Activated CD4-positive, alpha-beta memory T cell treated with anti-CD3 and anti-CD28 coated beads for 36 hours (primary cell): ENCODE results near the gene SLC38A11. TPM values are rescaled to one million over a fixed set of nuclear protein-coding genes. Genes with fewer than 3 reads are reported as not detected.

Source experiments
- CTCF ChIA-PET: fragments of 350-600 bp; sonication (Branson Sonifier 250); formaldehyde crosslinking; loops from one replicate; lab custom pipeline; 2021; ENCODE audit warnings: antibody characterized with exemption, inconsistent platforms; lab: Charles Lee
- POLR2A ChIA-PET: fragments of 350-600 bp; sonication (Branson Sonifier 250); formaldehyde crosslinking; loops from one replicate; lab custom pipeline; 2021; ENCODE audit warnings: antibody characterized with exemption; lab: Charles Lee
- DNase-seq: peaks from one replicate; pipeline ENCODE4 v3.0.0-alpha.2; 2020
- H3K27ac Mint-ChIP-seq: one replicate; pipeline ENCODE4 v1.8.0; 2021; ENCODE audit warnings: mixed read lengths
- H3K27me3 Mint-ChIP-seq: one replicate; pipeline ENCODE4 v1.8.0; 2021; ENCODE audit warnings: mixed read lengths
- H3K36me3 Mint-ChIP-seq: one replicate; pipeline ENCODE4 v1.8.0; 2021; ENCODE audit warnings: mixed read lengths
- H3K4me1 Mint-ChIP-seq: one replicate; pipeline ENCODE4 v1.8.0; 2021; ENCODE audit warnings: low read depth, mixed read lengths
- H3K4me3 Mint-ChIP-seq: one replicate; pipeline ENCODE4 v1.8.0; 2021; ENCODE audit warnings: mild to moderate bottlenecking, mixed read lengths
- H3K9me3 Mint-ChIP-seq: one replicate; pipeline ENCODE4 v1.8.0; 2021; ENCODE audit warnings: mixed read lengths
- intact Hi-C: fragments of 100-400 bp; cut with micrococcal nuclease; formaldehyde crosslinking; loops from one replicate; pipeline ENCODE4 v1.15.1; 2023
- total RNA-seq, 2 experiments: library from RNA; stranded (reverse); gene quantifications; one replicate each; pipeline ENCODE4 v1.2.3, GENCODE V29; 2021

Gene SLC38A11
- total RNA-seq, 2 experiments from 2014 or later: not detected

DNA sequence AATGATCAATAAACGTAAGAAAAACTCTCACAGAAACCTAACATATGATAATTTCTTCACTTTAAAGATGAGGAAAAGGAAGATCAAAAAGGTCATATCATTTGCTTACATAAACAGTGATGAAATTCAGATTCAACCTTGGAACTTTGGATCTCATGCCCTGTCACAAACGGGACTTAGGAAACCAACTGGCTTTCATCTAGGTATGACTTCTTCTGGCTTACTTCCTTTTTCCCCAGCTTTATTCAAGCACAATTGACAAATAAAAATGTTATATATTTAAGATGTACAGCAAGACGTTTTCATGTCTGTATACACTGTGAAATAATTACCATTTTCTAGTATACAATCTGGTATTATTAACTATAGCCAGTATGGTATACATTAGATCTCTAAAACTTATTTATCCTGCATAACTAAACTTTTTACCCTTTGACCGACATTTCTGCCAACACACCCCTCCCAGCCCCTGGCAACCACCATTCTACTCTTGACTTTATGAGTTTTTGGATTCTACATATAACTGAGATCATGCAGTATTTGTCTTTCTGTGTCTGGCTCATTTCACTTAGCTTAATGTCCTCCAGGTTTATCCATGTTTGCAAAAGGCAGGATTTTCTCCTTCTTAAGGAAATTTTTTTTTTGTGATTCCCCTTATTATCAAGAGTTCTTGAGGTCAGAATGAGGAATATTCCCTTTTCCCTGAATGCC, 67.7 kb downstream of the SLC38A11 start:
- H3K4me1 Mint-ChIP-seq: no peaks in the 10 kb centered on the region
- intact Hi-C loops: no loop called here
- no peaks in the 10 kb centered on the region for H3K9me3 Mint-ChIP-seq
- DNase-seq: no peak
- H3K27me3 Mint-ChIP-seq: peaks cover 4% of the 10 kb centered on the region
- H3K4me3 Mint-ChIP-seq: no peak overlapping the region
- ChIA-PET CTCF (no interaction called here), POLR2A (no interaction called here)
- H3K27ac Mint-ChIP-seq: no peak overlapping the region
- H3K36me3 Mint-ChIP-seq: no peaks in the 10 kb centered on the region

DNA sequence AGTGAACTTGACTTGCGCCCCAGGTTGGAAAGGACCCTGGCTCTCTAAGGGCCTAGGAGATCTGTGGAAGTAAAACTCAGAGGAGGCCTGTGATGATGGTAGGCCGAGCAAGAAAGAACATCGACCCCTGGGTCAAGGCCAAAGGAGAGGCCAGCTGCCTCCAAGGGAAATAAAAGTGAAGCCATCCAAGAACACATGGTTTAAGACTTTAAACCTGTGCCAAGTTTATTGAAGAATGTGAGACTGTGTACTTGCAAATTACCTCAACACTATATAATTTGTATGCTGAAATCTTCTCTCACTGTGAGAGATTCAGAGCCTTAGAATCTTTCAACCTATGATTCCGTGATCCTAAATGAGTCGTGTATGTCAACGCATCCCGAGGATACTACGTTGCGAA, 73.0 kb downstream of the SLC38A11 start:
- ChIA-PET POLR2A (no interaction called here), CTCF (no interaction called here)
- intact Hi-C loops: no loop called here
- no peak overlapping the region for H3K4me3 Mint-ChIP-seq
- no peaks in the 10 kb centered on the region for H3K36me3 Mint-ChIP-seq
- H3K4me1 Mint-ChIP-seq: no peaks in the 10 kb centered on the region
- no peaks in the 10 kb centered on the region for H3K9me3 Mint-ChIP-seq
- no peaks in the 10 kb centered on the region for H3K27me3 Mint-ChIP-seq
- no peak for DNase-seq
- H3K27ac Mint-ChIP-seq: no peak overlapping the region

GRCh38 chr2:164881524-164881923, 73.8 kb downstream of the SLC38A11 start:
- H3K4me1 Mint-ChIP-seq: no peaks in the 10 kb centered on the region
- CTCF ChIA-PET: no interaction called here

GRCh38 chr2:164879901-164880535, 75.3 kb downstream of the SLC38A11 start:
- Mint-ChIP-seq H3K27ac (no peak overlapping the region), H3K4me3 (no peak overlapping the region), H3K4me1 (no peaks in the 10 kb centered on the region), H3K36me3 (no peaks in the 10 kb centered on the region), H3K9me3 (no peaks in the 10 kb centered on the region), H3K27me3 (no peaks in the 10 kb centered on the region)
- ChIA-PET POLR2A (no interaction called here), CTCF (no interaction called here)
- DNase-seq: no peak
- intact Hi-C loops: no loop called here

More at GRCh38 chr2:164881524-164881923, 73.8 kb downstream of the SLC38A11 start:
- intact Hi-C loops: no loop called here
- no peak overlapping the region for H3K4me3 Mint-ChIP-seq
- H3K36me3 Mint-ChIP-seq: no peaks in the 10 kb centered on the region
- no peaks in the 10 kb centered on the region for H3K9me3 Mint-ChIP-seq
- POLR2A ChIA-PET: no interaction called here
- no peaks in the 10 kb centered on the region for H3K27me3 Mint-ChIP-seq
- no peak overlapping the region for H3K27ac Mint-ChIP-seq
- no peak for DNase-seq

GRCh38 chr2:164877927-164878326, 77.4 kb downstream of the SLC38A11 start:
- ChIA-PET CTCF (interaction anchor here (0.8 kb wide), 1 partner anchor 36 kb away, joined by 3 read pairs; no protein-coding TSS in a partner anchor), POLR2A (no interaction called here)
- DNase-seq: no peak
- no peaks in the 10 kb centered on the region for H3K27me3 Mint-ChIP-seq
- intact Hi-C loops: no loop called here
- H3K4me3 Mint-ChIP-seq: no peak overlapping the region
- H3K4me1 Mint-ChIP-seq: no peaks in the 10 kb centered on the region
- H3K9me3 Mint-ChIP-seq: no peaks in the 10 kb centered on the region
- H3K27ac Mint-ChIP-seq: no peak overlapping the region
- no peaks in the 10 kb centered on the region for H3K36me3 Mint-ChIP-seq

- Mint-ChIP-seq H3K4me3 (no peak overlapping the region), H3K27ac (no peak overlapping the region), H3K9me3 (no peaks in the 10 kb centered on the region), H3K4me1 (no peaks in the 10 kb centered on the region), H3K27me3 (no peaks in the 10 kb centered on the region), H3K36me3 (no peaks in the 10 kb centered on the region)
- DNase-seq: no peak
- intact Hi-C loops: no loop called here
- POLR2A ChIA-PET: no interaction called here
- CTCF ChIA-PET: interaction anchor here (0.8 kb wide), 1 partner anchor 36 kb away, joined by 3 read pairs; no protein-coding TSS in a partner anchor
Measured at GRCh38 chr2:164877169-164877568, 78.2 kb downstream of the SLC38A11 start.

GRCh38 chr2:164875334-164876205, 79.8 kb downstream of the SLC38A11 start:
- CTCF ChIA-PET: no interaction called here
- Mint-ChIP-seq H3K9me3 (no peaks in the 10 kb centered on the region), H3K27ac (no peak overlapping the region), H3K4me3 (no peak overlapping the region), H3K4me1 (no peaks in the 10 kb centered on the region), H3K36me3 (no peaks in the 10 kb centered on the region), H3K27me3 (no peaks in the 10 kb centered on the region)
- intact Hi-C loops: no loop called here
- POLR2A ChIA-PET: no interaction called here
- DNase-seq: no peak

GRCh38 chr2:164873210-164873908, 82.0 kb downstream of the SLC38A11 start:
- Mint-ChIP-seq H3K9me3 (no peaks in the 10 kb centered on the region), H3K27ac (no peak overlapping the region), H3K36me3 (no peaks in the 10 kb centered on the region), H3K4me1 (no peaks in the 10 kb centered on the region), H3K4me3 (no peak overlapping the region), H3K27me3 (no peaks in the 10 kb centered on the region)
- no peak for DNase-seq
- CTCF ChIA-PET: no interaction called here
- POLR2A ChIA-PET: no interaction called here
- intact Hi-C loops: no loop called here

DNA sequence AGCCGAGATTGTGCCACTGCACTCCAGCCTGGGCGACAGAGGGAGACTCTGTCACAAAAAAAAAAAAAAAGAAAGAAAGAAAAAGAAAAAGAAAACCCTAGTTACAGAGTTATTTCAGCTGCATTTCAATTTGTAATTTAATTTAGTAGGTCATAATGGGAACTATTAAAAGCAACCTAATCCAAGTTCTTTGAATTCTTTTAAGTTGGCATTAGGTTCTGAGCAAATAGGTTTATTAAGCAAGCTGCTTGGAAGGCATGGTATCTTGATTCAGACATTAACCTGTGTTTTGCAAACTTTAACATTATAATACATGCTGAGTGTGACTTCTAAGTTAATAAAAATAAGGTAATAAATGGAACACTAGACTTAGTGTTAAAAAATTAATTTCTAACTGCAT, 83.9 kb downstream of the SLC38A11 start:
- Mint-ChIP-seq H3K4me3 (no peak overlapping the region), H3K27ac (no peak overlapping the region), H3K4me1 (no peaks in the 10 kb centered on the region), H3K9me3 (no peaks in the 10 kb centered on the region), H3K27me3 (no peaks in the 10 kb centered on the region), H3K36me3 (no peaks in the 10 kb centered on the region)
- ChIA-PET POLR2A (no interaction called here), CTCF (no interaction called here)
- DNase-seq: no peak
- intact Hi-C loops: no loop called here

- no peak overlapping the region for H3K4me3 Mint-ChIP-seq
- ChIA-PET POLR2A (no interaction called here), CTCF (no interaction called here)
- no peaks in the 10 kb centered on the region for H3K36me3 Mint-ChIP-seq
- H3K27ac Mint-ChIP-seq: no peak overlapping the region
- intact Hi-C loops: no loop called here
- no peaks in the 10 kb centered on the region for H3K9me3 Mint-ChIP-seq
- no peaks in the 10 kb centered on the region for H3K4me1 Mint-ChIP-seq
- H3K27me3 Mint-ChIP-seq: peaks cover 1% of the 10 kb centered on the region
- DNase-seq: no peak
Measured at GRCh38 chr2:164869420-164869772, 85.9 kb downstream of the SLC38A11 start.

- Mint-ChIP-seq H3K4me1 (no peaks in the 10 kb centered on the region), H3K27ac (no peak overlapping the region), H3K4me3 (no peak overlapping the region), H3K36me3 (no peaks in the 10 kb centered on the region), H3K27me3 (peaks cover 1% of the 10 kb centered on the region), H3K9me3 (no peaks in the 10 kb centered on the region)
- POLR2A ChIA-PET: no interaction called here
- CTCF ChIA-PET: no interaction called here
- no peak for DNase-seq
- intact Hi-C loops: no loop called here
Measured at GRCh38 chr2:164868563-164869419, 86.5 kb downstream of the SLC38A11 start.
